Middle frontal gyrus (tissue), 1 donor: Measurements from ENCODE around the gene ABCA2.
A peak's percentile ranks its signal among the peaks of the same experiment; 100 is the strongest.

ENCODE experiments used
- DNase-seq: peaks from one replicate; pipeline ENCODE4 v3.0.0-alpha.2; 2015; ENCODE audit warnings: low spot score; ENCODE audit errors: extremely low spot score

The ABCA2 gene

DNA sequence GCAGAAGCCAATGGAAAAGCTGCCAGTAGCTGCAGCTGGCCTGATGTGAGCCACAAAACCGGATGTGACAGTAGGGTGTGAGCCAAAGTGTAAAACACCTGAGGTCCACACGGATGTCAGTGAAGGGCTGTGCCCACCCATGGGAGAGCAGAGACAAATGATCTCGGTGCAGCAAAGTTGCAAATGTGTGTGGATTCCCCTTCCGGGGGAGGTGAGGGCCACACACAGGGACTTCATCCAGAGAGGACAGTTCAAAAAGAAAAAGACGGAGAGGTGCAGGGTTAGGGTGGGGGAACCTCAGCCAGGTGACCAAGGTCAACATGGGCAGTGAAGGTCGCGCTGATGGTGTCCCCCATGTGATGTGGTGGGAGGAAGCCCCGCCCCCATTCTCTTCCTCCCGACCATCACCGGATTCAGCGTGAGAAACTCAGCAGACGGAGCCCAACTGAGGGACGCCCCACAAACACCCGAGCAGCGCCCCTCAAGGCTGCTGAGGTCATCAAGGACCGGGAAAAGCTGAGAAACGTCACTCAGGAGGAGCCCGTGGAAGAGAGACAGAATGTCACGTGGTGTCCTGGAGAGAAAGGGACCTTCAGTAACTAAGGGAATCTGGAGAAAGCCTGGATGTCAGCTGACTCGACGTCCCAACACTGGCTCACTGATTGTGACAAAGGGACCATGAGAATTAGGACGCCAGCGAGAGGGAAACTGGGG is 62.1 kb downstream of the ABCA2 start:
- DNase-seq: peak; percentile 46

DNA sequence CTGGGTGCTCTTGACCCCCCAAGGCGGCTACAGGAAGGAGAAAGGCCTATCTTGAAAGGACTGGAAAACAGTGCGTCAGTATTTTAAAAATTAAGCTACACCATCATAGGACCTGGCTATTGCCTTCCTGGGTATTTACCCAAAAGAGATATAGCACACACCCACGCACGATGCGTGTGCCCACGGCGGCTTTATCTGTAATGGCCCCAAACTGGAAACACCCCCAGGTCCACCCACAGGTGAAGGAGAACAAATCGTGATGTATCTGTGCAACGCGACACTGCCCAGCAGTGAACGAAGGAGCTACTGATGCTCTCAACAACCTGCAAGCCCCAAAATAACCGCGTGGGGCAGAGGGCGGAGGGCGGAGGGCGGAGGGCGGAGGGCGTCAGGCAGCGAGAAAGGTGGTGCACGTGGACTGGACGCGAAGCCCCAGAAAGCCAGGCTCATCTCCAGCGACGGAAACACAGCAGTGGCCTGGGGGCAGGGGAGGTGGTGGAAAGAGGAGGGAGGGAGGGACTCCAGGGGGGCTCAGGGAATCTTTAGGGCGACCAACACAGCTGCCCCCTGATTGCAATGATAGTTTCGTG is 63.1 kb downstream of the ABCA2 start:
- no peak for DNase-seq

DNA sequence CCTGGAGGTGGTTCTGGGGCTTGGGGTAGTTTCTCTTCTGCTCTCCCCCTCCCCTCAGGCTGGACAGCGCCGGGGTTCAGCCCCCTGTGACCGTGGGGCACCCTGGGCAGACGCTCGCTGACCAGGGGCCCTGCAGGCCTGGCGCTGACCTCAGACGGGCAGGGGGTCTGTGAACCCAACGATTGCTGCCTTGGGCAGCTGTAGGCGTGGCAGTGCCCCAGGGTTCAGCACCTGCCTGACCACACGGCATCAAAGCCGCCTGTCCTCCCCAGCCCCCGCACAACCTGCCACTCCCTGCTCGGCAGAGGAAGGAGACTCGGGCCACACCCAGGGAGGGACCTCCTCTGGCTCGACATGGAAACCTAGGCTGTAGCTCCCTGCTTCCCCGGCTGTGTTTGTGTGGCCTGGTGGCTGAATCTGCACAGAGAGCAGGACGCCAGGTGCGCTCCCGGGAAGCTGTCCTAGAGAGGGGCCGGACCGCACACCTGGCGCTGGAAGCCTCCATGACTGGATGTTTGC is 63.8 kb downstream of the ABCA2 start:
- no peak for DNase-seq

DNA sequence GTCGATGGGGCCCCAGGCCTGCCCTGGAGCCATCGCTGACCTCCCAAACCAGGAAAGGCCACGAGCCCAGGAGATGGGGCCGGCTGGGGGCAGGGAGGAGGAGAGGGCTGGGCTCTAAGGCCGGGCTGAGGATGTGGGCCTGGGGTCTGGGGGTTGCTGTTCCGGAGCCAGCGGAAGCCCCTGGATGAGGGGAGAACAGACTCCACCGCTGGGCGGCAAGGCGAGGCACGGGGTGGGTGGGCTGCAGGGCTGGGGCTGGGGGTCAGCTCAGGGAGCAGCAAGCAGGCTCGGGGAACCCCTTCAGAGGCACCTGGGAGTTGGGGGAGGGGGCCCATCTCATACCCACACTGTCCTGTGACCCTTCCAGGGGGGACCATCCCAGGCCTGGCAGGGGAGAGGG is 64.3 kb downstream of the ABCA2 start:
- DNase-seq: no peak

DNA sequence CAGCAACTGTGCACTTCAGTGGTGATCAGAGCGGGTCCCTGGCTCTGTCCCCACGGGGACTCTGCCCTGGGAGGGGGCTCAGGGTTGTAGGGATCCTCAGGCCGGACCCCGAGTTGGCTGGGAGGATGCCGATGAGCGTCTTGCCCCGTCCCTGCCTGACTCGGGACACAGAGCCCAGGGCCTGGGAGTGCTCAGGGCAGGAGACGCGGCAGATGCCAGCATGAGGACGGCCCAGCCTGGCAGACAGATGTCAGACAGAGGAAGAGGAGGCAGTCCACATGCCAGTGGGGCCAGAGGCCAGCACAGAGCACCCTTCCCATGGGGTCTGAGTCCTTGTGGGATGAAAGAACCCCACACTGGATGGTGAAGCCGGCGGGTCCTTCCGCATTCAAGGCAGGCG is 64.7 kb downstream of the ABCA2 start:
- no peak for DNase-seq

DNA sequence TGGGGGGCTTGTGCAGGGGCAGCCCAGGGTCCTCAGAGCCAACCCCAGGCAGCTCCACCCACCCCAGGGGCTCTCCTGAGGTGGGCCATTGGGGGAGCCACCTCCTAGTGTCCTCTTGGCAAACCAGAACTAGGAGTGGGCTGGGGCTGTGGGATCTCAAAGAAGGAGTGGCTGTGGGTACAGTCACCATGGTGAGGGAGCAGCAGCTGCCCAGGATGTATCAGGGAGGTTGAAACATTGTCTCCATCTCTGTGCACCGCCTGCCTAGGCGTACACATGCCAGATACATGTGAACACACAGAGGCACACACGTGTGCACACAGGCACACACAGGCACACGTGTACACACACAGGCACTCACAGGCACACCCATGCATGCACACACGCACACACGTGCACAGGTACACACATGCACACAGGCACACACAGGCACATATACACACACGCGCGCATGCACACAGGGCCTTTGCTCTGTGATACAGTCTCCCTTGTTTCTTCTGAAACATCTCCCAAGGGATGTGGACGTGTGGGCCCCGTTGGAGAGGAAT is 65.3 kb downstream of the ABCA2 start:
- no peak for DNase-seq

DNA sequence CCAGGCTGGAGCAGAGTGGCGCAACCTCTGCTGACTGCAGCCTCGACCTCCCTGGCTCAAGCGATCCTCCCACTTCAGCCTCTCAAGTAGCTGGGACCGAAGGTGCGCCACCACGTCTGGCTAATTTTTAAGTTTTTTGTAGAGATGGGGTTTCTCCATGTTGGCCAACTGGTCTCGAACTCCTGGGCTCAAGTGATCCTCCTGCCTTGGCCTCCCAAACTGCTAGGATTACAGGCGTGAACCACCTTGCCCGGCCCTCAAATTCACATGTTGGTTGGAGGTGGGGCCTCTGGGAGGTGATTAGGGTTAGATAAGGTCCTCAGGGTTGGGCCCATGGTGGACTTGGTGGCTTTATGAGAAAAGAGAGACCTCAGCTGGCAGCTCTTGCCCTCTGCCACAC is 65.9 kb downstream of the ABCA2 start:
- DNase-seq: no peak

DNA sequence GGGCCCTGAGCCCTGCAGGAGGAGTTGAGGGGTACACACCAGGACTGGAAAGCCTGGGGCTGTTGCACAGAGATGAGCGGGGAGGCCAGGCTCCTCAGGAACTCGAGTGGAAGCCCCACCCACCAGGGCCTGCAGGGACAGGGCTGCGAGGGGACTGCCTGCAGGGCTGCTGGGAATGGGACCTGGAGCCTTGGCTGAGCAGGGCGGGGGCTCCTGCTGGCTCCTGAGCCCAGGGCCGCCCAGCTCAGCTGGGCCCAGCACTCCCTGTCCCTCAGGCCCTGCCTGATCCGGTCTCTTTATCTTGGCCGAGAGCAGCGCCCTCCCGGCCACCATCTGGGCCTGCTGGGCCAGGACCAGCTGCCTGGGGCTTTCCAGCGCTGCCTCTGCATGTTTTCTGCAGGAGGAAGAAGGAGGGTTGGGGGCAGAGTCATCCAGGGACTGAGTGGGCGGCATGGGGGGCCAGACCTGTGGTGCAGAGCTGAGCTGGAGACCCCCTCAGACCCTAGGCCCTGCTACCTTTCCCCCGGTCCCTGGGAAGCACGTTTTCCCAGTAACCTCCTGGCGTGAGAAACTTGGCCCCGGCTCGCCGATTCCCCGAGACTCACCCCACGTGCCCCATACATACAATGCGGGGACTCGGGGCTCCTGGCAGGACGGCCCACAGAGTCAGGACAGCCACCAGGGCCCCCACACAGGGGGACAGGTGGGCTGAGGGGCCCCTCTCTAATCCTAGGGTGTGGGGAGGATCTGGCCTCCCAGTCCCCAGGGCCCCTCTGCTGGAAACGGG is 66.6 kb downstream of the ABCA2 start:
- DNase-seq: no peak

DNA sequence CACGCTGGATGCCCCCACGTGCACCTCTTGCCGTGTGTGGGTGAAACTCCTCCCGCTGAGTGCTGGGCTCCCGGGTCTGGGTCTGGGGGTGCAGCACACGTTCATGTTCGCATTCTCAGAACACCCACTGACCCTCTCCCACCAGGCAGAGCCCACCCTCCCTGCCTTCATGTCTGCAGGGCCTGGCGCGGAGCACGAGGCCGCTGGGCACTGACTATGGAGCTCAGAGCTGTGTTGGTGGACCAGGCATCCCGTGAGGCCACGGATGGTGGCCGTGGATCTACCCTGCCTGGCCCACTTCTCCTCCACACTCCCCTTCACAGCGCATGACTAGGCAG is 67.1 kb downstream of the ABCA2 start:
- no peak for DNase-seq

DNA sequence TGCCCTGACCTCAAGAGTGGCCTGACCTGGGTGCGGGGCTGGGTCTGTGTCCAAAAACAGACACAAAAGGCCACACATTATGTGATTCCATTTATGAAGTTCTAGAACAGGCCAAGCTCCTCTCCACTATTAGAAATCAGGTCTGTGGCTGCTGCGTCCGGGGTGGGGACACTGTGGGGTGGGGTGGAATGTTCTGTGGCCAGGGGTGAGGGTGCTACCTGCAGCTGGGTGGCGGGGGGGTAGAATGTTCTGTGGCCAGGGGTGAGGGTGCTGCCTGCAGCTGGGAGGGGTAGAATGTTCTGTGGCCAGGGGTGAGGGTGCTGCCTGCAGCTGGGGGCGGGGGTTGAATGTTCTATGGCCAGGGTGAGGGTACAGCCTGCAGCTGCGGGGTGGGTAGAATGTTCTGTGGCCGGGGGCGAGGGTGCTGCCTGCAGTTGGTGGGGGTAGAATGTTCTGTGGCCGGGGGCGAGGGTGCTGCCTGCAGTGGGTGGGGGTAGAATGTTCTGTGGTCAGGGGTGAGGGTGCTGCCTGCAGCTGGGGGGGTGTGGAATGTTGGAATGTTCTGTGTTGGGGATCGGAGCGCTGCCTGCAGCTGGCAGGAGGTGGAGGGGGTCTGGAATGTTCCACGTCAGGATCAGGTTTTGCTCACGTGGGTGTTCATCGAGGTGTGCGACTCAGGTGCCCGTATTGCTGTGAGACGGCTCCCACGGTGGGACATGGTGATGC is 67.7 kb downstream of the ABCA2 start:
- DNase-seq: no peak

DNA sequence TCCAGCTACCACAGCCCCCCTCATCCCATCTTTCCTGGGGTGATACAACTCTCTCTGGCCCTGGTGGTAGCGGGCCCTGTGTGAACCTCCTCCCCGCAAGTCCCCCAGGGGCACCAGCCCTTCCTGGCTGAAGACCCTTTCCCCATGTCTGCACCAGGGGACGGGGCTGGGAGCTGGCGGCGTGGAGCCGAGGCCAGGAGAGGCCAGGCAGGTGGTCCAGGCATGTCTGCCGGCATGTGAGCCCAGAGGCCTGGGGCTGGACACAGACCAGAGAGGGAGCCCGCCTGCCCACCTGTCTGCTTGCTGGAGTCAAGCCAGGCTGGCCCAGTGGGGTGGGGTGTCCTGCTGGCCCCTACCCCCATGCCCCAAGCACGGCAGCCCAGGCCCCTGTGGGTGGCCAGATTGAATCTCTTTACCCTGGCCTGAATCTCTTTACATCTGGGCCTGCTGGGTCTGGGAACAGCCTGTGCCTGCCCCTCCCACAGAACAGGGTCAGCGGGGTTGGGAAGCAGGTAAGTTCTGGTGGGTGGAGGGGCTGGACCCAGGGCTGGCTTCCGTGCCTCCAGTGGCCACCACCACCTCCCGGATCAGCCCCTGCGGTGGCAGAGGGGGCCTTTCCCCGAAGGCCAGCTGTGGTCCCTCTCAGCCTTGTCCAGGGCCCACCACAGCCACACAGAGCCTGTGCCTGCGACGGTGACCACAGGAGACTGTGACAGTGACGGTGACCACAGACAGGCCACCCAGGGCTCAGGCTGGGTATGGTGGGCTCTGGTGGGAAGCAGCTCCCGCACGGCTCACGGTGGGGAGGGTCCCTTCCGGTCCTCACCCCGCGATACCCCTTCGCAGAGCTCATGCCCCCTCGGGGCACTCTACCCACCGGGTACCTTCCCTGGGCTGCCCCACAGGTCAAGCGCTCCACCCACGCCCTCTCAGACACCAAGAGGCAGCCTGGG is 68.9 kb downstream of the ABCA2 start:
- DNase-seq: no peak

DNA sequence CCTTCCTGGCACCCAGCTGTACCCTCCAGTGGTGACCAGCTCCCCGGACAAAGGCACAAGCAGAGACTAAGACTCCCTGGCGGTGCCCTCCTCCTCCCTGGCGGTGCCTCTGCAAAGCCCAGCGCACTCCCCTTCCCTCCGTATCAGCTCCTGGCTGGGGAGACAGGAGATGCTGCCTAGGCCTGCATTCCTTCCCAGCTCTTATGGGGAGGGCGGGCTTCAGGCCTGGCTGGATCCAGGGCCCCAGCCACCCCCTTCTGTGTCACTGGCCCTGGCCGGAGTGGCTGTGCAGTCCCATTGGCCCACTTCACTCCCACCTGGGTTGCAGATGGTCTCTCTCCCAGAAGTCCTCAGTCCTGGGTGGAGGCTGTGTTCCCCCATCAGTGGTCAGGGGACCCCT is 69.6 kb downstream of the ABCA2 start:
- no peak for DNase-seq

DNA sequence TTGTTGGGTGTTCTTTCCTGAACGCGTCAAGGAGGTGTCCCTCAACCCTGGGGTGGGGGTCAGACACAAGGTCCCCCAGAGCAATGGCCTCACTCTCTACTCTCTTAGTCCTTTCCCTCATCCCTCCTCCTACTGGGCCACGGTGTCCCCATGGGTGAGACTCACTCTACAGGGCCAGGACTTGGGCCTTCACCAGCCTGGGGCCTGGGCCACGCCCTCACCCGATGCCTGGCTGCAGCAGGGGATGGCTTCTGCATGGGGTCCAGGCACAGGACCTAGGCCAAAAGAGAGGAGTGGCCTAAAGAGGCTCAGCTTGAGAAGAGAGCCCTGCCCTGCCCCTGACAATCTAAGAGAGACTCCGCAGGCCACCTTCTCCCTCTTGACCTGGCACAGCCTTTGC is 70.1 kb downstream of the ABCA2 start:
- no peak for DNase-seq

DNA sequence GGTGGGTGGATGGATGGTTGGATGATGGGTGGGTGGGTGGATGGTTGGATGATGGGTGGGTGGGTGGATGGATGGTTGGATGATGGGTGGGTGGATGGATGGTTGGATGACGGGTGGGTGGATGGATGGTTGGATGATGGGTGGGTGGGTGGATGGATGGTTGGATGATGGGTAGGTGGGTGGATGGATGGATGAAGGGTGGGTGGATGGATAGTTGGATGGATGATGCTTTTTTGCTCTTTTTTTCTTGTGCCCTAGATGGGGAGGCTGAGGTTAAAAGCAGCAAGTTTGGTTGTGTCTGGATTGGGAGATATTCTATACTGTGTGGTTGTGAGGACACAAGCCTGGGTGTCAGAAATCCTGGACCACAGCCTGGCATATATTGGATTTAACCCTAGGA is 70.6 kb downstream of the ABCA2 start:
- DNase-seq: no peak
